ENCODE measurements around the gene RNF144B. TPM values are rescaled to one million over a fixed set of nuclear protein-coding genes. Genes with fewer than 3 reads are reported as not detected.

The RNF144B gene
- total and polyA plus RNA-seq, 2 of the 8 experiments (the other 6 are each of a cell fraction or from before 2014, with no cell fraction given), result 1.8 to 11.2 TPM

DNA sequence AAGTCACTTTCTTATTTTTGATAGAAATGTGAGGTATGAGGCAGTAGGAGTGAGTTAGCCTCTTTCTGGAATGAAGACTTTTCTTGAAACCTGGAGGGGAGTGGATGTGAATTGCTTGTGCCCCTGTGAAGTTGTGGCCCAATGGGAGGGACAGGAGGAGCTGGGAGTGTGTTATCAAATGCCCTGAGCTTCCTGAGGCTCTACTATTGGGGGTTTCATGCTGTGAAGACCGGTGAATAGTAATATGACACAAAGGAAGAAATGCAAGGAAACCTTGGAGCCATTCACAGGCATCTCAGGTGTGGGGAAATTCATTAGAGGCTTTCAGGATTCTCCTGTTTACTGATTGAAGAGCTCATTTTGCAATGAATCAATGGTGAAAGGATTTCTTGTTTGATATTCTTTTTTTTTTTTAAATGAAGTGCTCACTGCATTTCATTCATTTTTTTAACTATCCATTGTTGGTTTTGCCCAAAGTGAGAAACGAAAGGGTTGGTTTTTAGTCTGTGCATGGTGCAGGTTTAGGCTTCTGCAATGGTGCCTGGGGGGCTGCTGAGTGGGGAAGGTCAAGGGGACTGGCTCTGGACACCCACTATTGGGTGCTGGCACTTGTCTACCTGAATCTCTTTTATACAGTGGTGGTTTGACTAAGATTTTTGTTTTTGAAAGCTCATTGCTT is 8.2 kb downstream of the RNF144B start (continued):
- TF ChIP-seq PHF8 (conservative IDR thresholded peaks at IDR 0.05; ENCODE audit: low read depth, low read length) (no peak), BACH1 (IDR thresholded peaks at IDR 0.05; ENCODE audit: low read length) (no peak)

Data from H1 (cell line).